Activated naive CD4-positive, alpha-beta T cell treated with anti-CD3 and anti-CD28 coated beads, Interleukin-2, amount 50 U/mL, for 24 hours (primary cell): Measurements from ENCODE around the gene ODF2.
"Not testable (repeated sequence)": the region's sequence is repeated elsewhere in the genome, so short reads cannot be mapped to it uniquely, and the experiment has no call there.

ENCODE experiments used
- H3K27ac Mint-ChIP-seq: one replicate; pipeline ENCODE4 v1.8.0; 2021; ENCODE audit warnings: mild to moderate bottlenecking, mixed read lengths
- H3K27me3 Mint-ChIP-seq: one replicate; pipeline ENCODE4 v1.8.0; 2021; ENCODE audit warnings: mixed read lengths
- H3K36me3 Mint-ChIP-seq: one replicate; pipeline ENCODE4 v1.8.0; 2021; ENCODE audit warnings: mixed read lengths
- H3K4me1 Mint-ChIP-seq: one replicate; pipeline ENCODE4 v1.8.0; 2021; ENCODE audit warnings: mixed read lengths
- H3K4me3 Mint-ChIP-seq: one replicate; pipeline ENCODE4 v1.8.0; 2021; ENCODE audit warnings: mild to moderate bottlenecking, mixed read lengths
- H3K9me3 Mint-ChIP-seq: one replicate; pipeline ENCODE4 v1.8.0; 2021; ENCODE audit warnings: mixed read lengths

The ODF2 gene

GRCh38 chr9:128446505-128446904 is 9.3 kb upstream of the ODF2 start:
- not testable (repeated sequence) for H3K27me3 Mint-ChIP-seq, H3K9me3 Mint-ChIP-seq, H3K36me3 Mint-ChIP-seq, H3K4me1 Mint-ChIP-seq, H3K27ac Mint-ChIP-seq, H3K4me3 Mint-ChIP-seq

GRCh38 chr9:128448746-128449145 is 7.1 kb upstream of the ODF2 start:
- Mint-ChIP-seq H3K4me3 (no peak overlapping the region), H3K27ac (no peak overlapping the region), H3K9me3 (no peaks in the 10 kb centered on the region), H3K27me3 (no peaks in the 10 kb centered on the region), H3K4me1 (no peaks in the 10 kb centered on the region), H3K36me3 (no peaks in the 10 kb centered on the region)

GRCh38 chr9:128454991-128455390 is 815 bp upstream of the ODF2 start:
- peak overlapping the region; percentile 15 for H3K27ac Mint-ChIP-seq
- no peaks in the 10 kb centered on the region for H3K9me3 Mint-ChIP-seq
- H3K4me1 Mint-ChIP-seq: peaks cover 12% of the 10 kb centered on the region
- H3K36me3 Mint-ChIP-seq: no peaks in the 10 kb centered on the region
- no peaks in the 10 kb centered on the region for H3K27me3 Mint-ChIP-seq
- H3K4me3 Mint-ChIP-seq: peak overlapping the region; percentile 49

GRCh38 chr9:128456613-128457061 is 831 bp downstream of the ODF2 start:
- Mint-ChIP-seq H3K27me3 (no peaks in the 10 kb centered on the region), H3K27ac (peak overlapping the region; percentile 85), H3K36me3 (peaks cover 3% of the 10 kb centered on the region), H3K4me1 (peaks cover 12% of the 10 kb centered on the region), H3K4me3 (peak overlapping the region; percentile 93), H3K9me3 (no peaks in the 10 kb centered on the region)

- H3K36me3 Mint-ChIP-seq: peaks cover 3% of the 10 kb centered on the region
- H3K9me3 Mint-ChIP-seq: no peaks in the 10 kb centered on the region
- H3K4me1 Mint-ChIP-seq: peaks cover 12% of the 10 kb centered on the region
- peak overlapping the region; percentile 93 for H3K4me3 Mint-ChIP-seq
- H3K27ac Mint-ChIP-seq: no peak overlapping the region
- H3K27me3 Mint-ChIP-seq: no peaks in the 10 kb centered on the region
Observed at GRCh38 chr9:128457207-128457606, 1.4 kb downstream of the ODF2 start.

- no peaks in the 10 kb centered on the region for H3K9me3 Mint-ChIP-seq
- H3K27me3 Mint-ChIP-seq: no peaks in the 10 kb centered on the region
- no peak overlapping the region for H3K4me3 Mint-ChIP-seq
- peaks cover 3% of the 10 kb centered on the region for H3K36me3 Mint-ChIP-seq
- H3K27ac Mint-ChIP-seq: no peak overlapping the region
- peaks cover 12% of the 10 kb centered on the region for H3K4me1 Mint-ChIP-seq
Observed at GRCh38 chr9:128459011-128459410, 3.2 kb downstream of the ODF2 start.

GRCh38 chr9:128469070-128469469 is 13.3 kb downstream of the ODF2 start:
- Mint-ChIP-seq H3K36me3 (peaks cover 6% of the 10 kb centered on the region), H3K9me3 (no peaks in the 10 kb centered on the region), H3K27me3 (no peaks in the 10 kb centered on the region), H3K4me3 (no peak overlapping the region), H3K4me1 (peaks cover 7% of the 10 kb centered on the region), H3K27ac (no peak overlapping the region)

GRCh38 chr9:128470560-128470959 is 14.8 kb downstream of the ODF2 start:
- Mint-ChIP-seq H3K4me1 (peaks cover 7% of the 10 kb centered on the region), H3K27me3 (no peaks in the 10 kb centered on the region), H3K27ac (no peak overlapping the region), H3K4me3 (no peak overlapping the region), H3K36me3 (peaks cover 9% of the 10 kb centered on the region), H3K9me3 (no peaks in the 10 kb centered on the region)

GRCh38 chr9:128473104-128473503 is 17.3 kb downstream of the ODF2 start:
- Mint-ChIP-seq H3K36me3 (peaks cover 14% of the 10 kb centered on the region), H3K4me3 (no peak overlapping the region), H3K4me1 (peaks cover 7% of the 10 kb centered on the region), H3K27me3 (no peaks in the 10 kb centered on the region), H3K27ac (no peak overlapping the region), H3K9me3 (no peaks in the 10 kb centered on the region)

GRCh38 chr9:128475867-128476266 is 20.1 kb downstream of the ODF2 start:
- peaks cover 16% of the 10 kb centered on the region for H3K36me3 Mint-ChIP-seq
- H3K9me3 Mint-ChIP-seq: no peaks in the 10 kb centered on the region
- no peak overlapping the region for H3K4me3 Mint-ChIP-seq
- no peaks in the 10 kb centered on the region for H3K27me3 Mint-ChIP-seq
- no peaks in the 10 kb centered on the region for H3K4me1 Mint-ChIP-seq
- no peak overlapping the region for H3K27ac Mint-ChIP-seq

- Mint-ChIP-seq H3K4me3 (no peak overlapping the region), H3K27me3 (no peaks in the 10 kb centered on the region), H3K27ac (no peak overlapping the region), H3K9me3 (no peaks in the 10 kb centered on the region), H3K4me1 (no peaks in the 10 kb centered on the region), H3K36me3 (peaks cover 20% of the 10 kb centered on the region)
Observed at GRCh38 chr9:128479262-128479661, 23.5 kb downstream of the ODF2 start.

- H3K4me3 Mint-ChIP-seq: no peak overlapping the region
- H3K4me1 Mint-ChIP-seq: no peaks in the 10 kb centered on the region
- no peaks in the 10 kb centered on the region for H3K9me3 Mint-ChIP-seq
- peaks cover 20% of the 10 kb centered on the region for H3K36me3 Mint-ChIP-seq
- no peak overlapping the region for H3K27ac Mint-ChIP-seq
- H3K27me3 Mint-ChIP-seq: no peaks in the 10 kb centered on the region
Observed at GRCh38 chr9:128481561-128481960, 25.8 kb downstream of the ODF2 start.

GRCh38 chr9:128482186-128482585 is 26.4 kb downstream of the ODF2 start:
- H3K9me3 Mint-ChIP-seq: no peaks in the 10 kb centered on the region
- H3K4me3 Mint-ChIP-seq: no peak overlapping the region
- H3K4me1 Mint-ChIP-seq: no peaks in the 10 kb centered on the region
- H3K36me3 Mint-ChIP-seq: peaks cover 23% of the 10 kb centered on the region
- no peak overlapping the region for H3K27ac Mint-ChIP-seq
- no peaks in the 10 kb centered on the region for H3K27me3 Mint-ChIP-seq

GRCh38 chr9:128484686-128485413 is 29.0 kb downstream of the ODF2 start:
- H3K27me3 Mint-ChIP-seq: no peaks in the 10 kb centered on the region
- H3K9me3 Mint-ChIP-seq: no peaks in the 10 kb centered on the region
- H3K36me3 Mint-ChIP-seq: peaks cover 22% of the 10 kb centered on the region
- H3K27ac Mint-ChIP-seq: no peak overlapping the region
- no peak overlapping the region for H3K4me3 Mint-ChIP-seq
- H3K4me1 Mint-ChIP-seq: no peaks in the 10 kb centered on the region

GRCh38 chr9:128485414-128485855 is 29.6 kb downstream of the ODF2 start:
- Mint-ChIP-seq H3K4me3 (no peak overlapping the region), H3K27me3 (no peaks in the 10 kb centered on the region), H3K36me3 (peaks cover 22% of the 10 kb centered on the region)

GRCh38 chr9:128486201-128486600 is 30.4 kb downstream of the ODF2 start:
- Mint-ChIP-seq H3K4me1 (no peaks in the 10 kb centered on the region), H3K27me3 (no peaks in the 10 kb centered on the region), H3K9me3 (no peaks in the 10 kb centered on the region), H3K36me3 (peaks cover 24% of the 10 kb centered on the region), H3K4me3 (no peak overlapping the region), H3K27ac (no peak overlapping the region)

More at GRCh38 chr9:128485414-128485855, 29.6 kb downstream of the ODF2 start:
- Mint-ChIP-seq H3K9me3 (no peaks in the 10 kb centered on the region), H3K27ac (no peak overlapping the region), H3K4me1 (no peaks in the 10 kb centered on the region)

GRCh38 chr9:128493424-128493823 is 37.6 kb downstream of the ODF2 start:
- peaks cover 13% of the 10 kb centered on the region for H3K36me3 Mint-ChIP-seq

More at GRCh38 chr9:128493424-128493823, 37.6 kb downstream of the ODF2 start:
- no peaks in the 10 kb centered on the region for H3K9me3 Mint-ChIP-seq
- peaks cover 11% of the 10 kb centered on the region for H3K4me1 Mint-ChIP-seq
- no peak overlapping the region for H3K27ac Mint-ChIP-seq
- no peak overlapping the region for H3K4me3 Mint-ChIP-seq
- no peaks in the 10 kb centered on the region for H3K27me3 Mint-ChIP-seq
